NOMO-1 treated with dmso at 0.1 percent for 144 hours (cell line): ENCODE results near the gene NPAT.
"Not testable (repeated sequence)": the region's sequence is repeated elsewhere in the genome, so short reads cannot be mapped to it uniquely, and the experiment has no call there.

ENCODE experiments used
- DNase-seq: peaks from one replicate; lab custom pipeline; 2025; ENCODE audit not compliant: unreplicated experiment; lab: John Stamatoyannopoulos, UW

Gene NPAT

GRCh38 chr11:108220721-108221336 lies 1.6 kb downstream of the NPAT start:
- no peak for DNase-seq

- DNase-seq = no peak
Observed at GRCh38 chr11:108218912-108219783, 3.3 kb downstream of the NPAT start.

GRCh38 chr11:108218455-108218854 lies 4.0 kb downstream of the NPAT start:
- no peak for DNase-seq

- no peak for DNase-seq
Observed at GRCh38 chr11:108216988-108217387, 5.5 kb downstream of the NPAT start.

- no peak for DNase-seq
Observed at GRCh38 chr11:108213784-108214183, 8.7 kb downstream of the NPAT start.

- DNase-seq = no peak
Observed at GRCh38 chr11:108210441-108210840, 12.0 kb downstream of the NPAT start.

GRCh38 chr11:108207683-108208060 lies 14.8 kb downstream of the NPAT start:
- DNase-seq = no peak

GRCh38 chr11:108206969-108207682 lies 15.3 kb downstream of the NPAT start:
- no peak for DNase-seq

GRCh38 chr11:108206171-108206570 lies 16.3 kb downstream of the NPAT start:
- DNase-seq = no peak

- no peak for DNase-seq
Observed at GRCh38 chr11:108204929-108205499, 17.4 kb downstream of the NPAT start.

- no peak for DNase-seq
Observed at GRCh38 chr11:108204376-108204775, 18.1 kb downstream of the NPAT start.

GRCh38 chr11:108203075-108203474 lies 19.4 kb downstream of the NPAT start:
- DNase-seq = no peak

GRCh38 chr11:108199446-108200321 lies 22.8 kb downstream of the NPAT start:
- DNase-seq = peak; percentile 49

GRCh38 chr11:108198833-108199232 lies 23.6 kb downstream of the NPAT start:
- DNase-seq = no peak

GRCh38 chr11:108197351-108197750 lies 25.1 kb downstream of the NPAT start:
- DNase-seq = no peak

GRCh38 chr11:108196901-108197300 lies 25.5 kb downstream of the NPAT start:
- DNase-seq = no peak

GRCh38 chr11:108193725-108194124 lies 28.7 kb downstream of the NPAT start:
- no peak for DNase-seq

- DNase-seq = no peak
Observed at GRCh38 chr11:108177570-108177969, 44.9 kb downstream of the NPAT start.

GRCh38 chr11:108170184-108170583 lies 52.3 kb downstream of the NPAT start:
- no peak for DNase-seq

GRCh38 chr11:108167624-108168023 lies 54.8 kb downstream of the NPAT start:
- DNase-seq = no peak

- not testable (repeated sequence) for DNase-seq
Observed at GRCh38 chr11:108162878-108163277, 59.6 kb downstream of the NPAT start.
